ENCODE data around the gene PLXNB2. TPM values are rescaled to one million over a fixed set of nuclear protein-coding genes. Genes with fewer than 3 reads are reported as not detected.

The PLXNB2 gene
- total RNA-seq, 1 experiment from 2014 or later = 227 TPM

GRCh38 chr22:50297510-50298265 is 9.8 kb downstream of the PLXNB2 start:
- BruUV-seq (replicated peaks) = TSS peak; percentile 56
- Histone ChIP-seq H3K9me3 (ENCODE audit: control insufficient read depth, insufficient read depth, low read depth, low read length) (no peaks in the 10 kb centered on the region), H3K27ac (ENCODE audit: low read length) (peak overlapping the region; percentile 70), H3K36me3 (ENCODE audit: control insufficient read depth, insufficient read depth, low read length) (no peaks in the 10 kb centered on the region), H3K4me3 (ENCODE audit: low read depth in 2 of 2, low read length in 2 of 2) (no peak overlapping the region; a peak in 1 of 4 replicates), H3K27me3 (ENCODE audit: control insufficient read depth, insufficient read depth, low read length) (no peaks in the 10 kb centered on the region), H3K4me1 (ENCODE audit: control insufficient read depth, insufficient read depth, low read length) (peaks cover 72% of the 10 kb centered on the region)
- ChIA-PET POLR2A (no interaction called here), CTCF (no interaction called here)
- DNase-seq (ENCODE audit: low read depth, low spot score) (no peak), ATAC-seq (no peak)
- TF ChIP-seq REST (IDR thresholded peaks at IDR 0.05; ENCODE audit: insufficient read depth in 1 of 2, low read depth in 2 of 2, low read length in 1 of 2) (no peak), SIN3A (IDR thresholded peaks at IDR 0.05; ENCODE audit: borderline replicate concordance, insufficient read depth, low read depth, low read length) (no peak), POLR2AphosphoS5 (IDR thresholded peaks at IDR 0.05; ENCODE audit: low read depth, low read length) (no peak), TCF7L2 (IDR thresholded peaks at IDR 0.05; ENCODE audit: low read depth, low read length) (no peak), CTCF (IDR thresholded peaks at IDR 0.05) (no peak)
- in situ Hi-C loops (cut with HindIII; ENCODE audit: low pct_unique_long_range_greater_than_20kb, low sequenced_read_pairs) = no loop called here
- intact Hi-C loops (cut with micrococcal nuclease; ENCODE audit: unreplicated experiment) = no loop called here

- no peak for DNase-seq (ENCODE audit: low read depth, low spot score)
- Histone ChIP-seq H3K9me3 (ENCODE audit: control insufficient read depth, insufficient read depth, low read depth, low read length) (no peaks in the 10 kb centered on the region), H3K4me3 (ENCODE audit: low read depth in 2 of 2, low read length in 2 of 2) (no peak overlapping the region; a peak in 1 of 4 replicates), H3K4me1 (ENCODE audit: control insufficient read depth, insufficient read depth, low read length) (peaks cover 68% of the 10 kb centered on the region), H3K36me3 (ENCODE audit: control insufficient read depth, insufficient read depth, low read length) (no peaks in the 10 kb centered on the region), H3K27me3 (ENCODE audit: control insufficient read depth, insufficient read depth, low read length) (no peaks in the 10 kb centered on the region), H3K27ac (ENCODE audit: low read length) (peak overlapping the region; percentile 70)
- BruUV-seq (replicated peaks) = no TSS peak
- in situ Hi-C loops (cut with HindIII; ENCODE audit: low pct_unique_long_range_greater_than_20kb, low sequenced_read_pairs) = no loop called here
- no peak for TF ChIP-seq SIN3A (IDR thresholded peaks at IDR 0.05; ENCODE audit: borderline replicate concordance, insufficient read depth, low read depth, low read length)
- TF ChIP-seq TCF7L2 (IDR thresholded peaks at IDR 0.05; ENCODE audit: low read depth, low read length) = no peak
- TF ChIP-seq CTCF (IDR thresholded peaks at IDR 0.05) = no peak
- no peak for TF ChIP-seq REST (IDR thresholded peaks at IDR 0.05; ENCODE audit: insufficient read depth in 1 of 2, low read depth in 2 of 2, low read length in 1 of 2)
- ChIA-PET CTCF (interaction anchor here (0.6 kb wide), 1 partner anchor 99 kb away, joined by 7 read pairs; no protein-coding TSS in a partner anchor), POLR2A (no interaction called here)
- intact Hi-C loops (cut with micrococcal nuclease; ENCODE audit: unreplicated experiment) = no loop called here
- no peak for ATAC-seq
Measured at GRCh38 chr22:50296658-50297490, 10.6 kb downstream of the PLXNB2 start.

Data from Panc1 (cell line).